ENCODE measurements around the gene SPIRE2.
"Not testable (repeated sequence)": the region's sequence is repeated elsewhere in the genome, so short reads cannot be mapped to it uniquely, and the experiment has no call there.

Gene SPIRE2

GRCh38 chr16:89871895-89872294 is 43.6 kb downstream of the SPIRE2 start:
- H3K4me3 ChIP-seq (ENCODE audit: low read depth, low read length), result no peak overlapping the region
- TF ChIP-seq CTCF (IDR thresholded peaks at IDR 0.05; ENCODE audit: insufficient read depth, low read depth, low read length, missing control alignments), result no peak
- DNase-seq (ENCODE audit: low read depth), result no peak

GRCh38 chr16:89873109-89873971 is 45.1 kb downstream of the SPIRE2 start, which contains the start of gene TCF25:
TSS of gene TCF25 (plus strand) at chr16:89873592. CDS start at chr16:89873668, 76 bp downstream.
- H3K4me3 ChIP-seq (ENCODE audit: low read depth, low read length), result peak within 1 kb of the TSS; percentile 97
- TF ChIP-seq CTCF (IDR thresholded peaks at IDR 0.05; ENCODE audit: insufficient read depth, low read depth, low read length, missing control alignments), result no peak
- DNase-seq (ENCODE audit: low read depth), result peak; percentile 94

- DNase-seq (ENCODE audit: low read depth), result peak; percentile 99
These were observed 45.9 kb downstream of the SPIRE2 start for GRCh38 chr16:89873972-89874689.

GRCh38 chr16:89879123-89879522 is 50.8 kb downstream of the SPIRE2 start:
- H3K4me3 ChIP-seq (ENCODE audit: low read depth, low read length); DNase-seq (ENCODE audit: low read depth): not testable (repeated sequence)

More at GRCh38 chr16:89873972-89874689, 45.9 kb downstream of the SPIRE2 start:
- H3K4me3 ChIP-seq (ENCODE audit: low read depth, low read length), result peak overlapping the region; percentile 97
- TF ChIP-seq CTCF (IDR thresholded peaks at IDR 0.05; ENCODE audit: insufficient read depth, low read depth, low read length, missing control alignments), result no peak

- no peak for TF ChIP-seq CTCF (IDR thresholded peaks at IDR 0.05; ENCODE audit: insufficient read depth, low read depth, low read length, missing control alignments)
- no peak overlapping the region for H3K4me3 ChIP-seq (ENCODE audit: low read depth, low read length)
- no peak for DNase-seq (ENCODE audit: low read depth)
These were observed 52.4 kb downstream of the SPIRE2 start for GRCh38 chr16:89880477-89881367.

GRCh38 chr16:89881368-89881730 is 53.1 kb downstream of the SPIRE2 start:
- DNase-seq (ENCODE audit: low read depth), result no peak
- TF ChIP-seq CTCF (IDR thresholded peaks at IDR 0.05; ENCODE audit: insufficient read depth, low read depth, low read length, missing control alignments), result no peak
- H3K4me3 ChIP-seq (ENCODE audit: low read depth, low read length), result no peak overlapping the region
